Right lobe of liver (tissue), 6 donors: ENCODE measurements around the gene ELAPOR1. TPM values are rescaled to one million over a fixed set of nuclear protein-coding genes. Genes with fewer than 3 reads are reported as not detected.
A peak's percentile ranks its signal among the peaks of the same experiment; 100 is the strongest.

Experiments used
- ATAC-seq, 4 donors: fragments of 200-7000 bp; cut with Tn5 transposase; one replicate each; pipeline ENCODE4 v1.9.1; 2020; ENCODE audit warnings: mild to moderate bottlenecking in 4 of 4, moderate library complexity in 4 of 4
- DNase-seq, 3 donors: peaks; one replicate each; pipeline ENCODE4 v3.0.0-alpha.2; 2020
- H3K27ac ChIP-seq, 3 donors: fragments of 200-600 bp; one replicate each; pipeline ENCODE4 v1.8.0; 2022
- H3K27me3 ChIP-seq, 2 donors: fragments of 200-600 bp; one replicate each; pipeline ENCODE4 v1.8.0; 2022
- H3K36me3 ChIP-seq, 4 donors: fragments of 200-600 bp; sonication (generic) in 1 of 4; one replicate each; pipeline versions ENCODE4 v1.5.1 to v1.8.0; 2017 to 2022; ENCODE audit warnings: control low read depth in 1 of 4
- H3K4me1 ChIP-seq, 4 donors: fragments of 200-600 bp; sonication (generic) in 1 of 4; one replicate each; pipeline versions ENCODE4 v1.5.1 to v1.8.0; 2017 to 2022; ENCODE audit warnings: control low read depth in 1 of 4
- H3K4me3 ChIP-seq, 3 donors: fragments of 200-600 bp; one replicate each; pipeline ENCODE4 v1.8.0; 2022
- H3K9me3 ChIP-seq, 4 donors: fragments of 200-600 bp; sonication (generic) in 1 of 4; one replicate each; pipeline versions ENCODE4 v1.5.1 to v1.8.0; 2017 to 2022; ENCODE audit warnings: control low read depth in 1 of 4
- POLR2A ChIP-seq: fragments of 450-650 bp; IDR thresholded peaks from one replicate; pipeline ENCODE4 v1.6.1; 2017; ENCODE audit warnings: antibody characterized with exemption, mild to moderate bottlenecking
- WGBS: methylation state at CpG from one replicate; pipeline ENCODE4 v1.1.6; 2018; ENCODE audit warnings: low coverage, low lambda C conversion rate; ENCODE audit not compliant: insufficient coverage; ENCODE audit errors: missing lambda C conversion rate; 5-methylcytosine and 5-hydroxymethylcytosine counted together
- intact Hi-C, 2 donors: fragments of 100-400 bp; cut with DNase I; formaldehyde crosslinking; loops; one replicate each; pipeline versions ENCODE4 v1.11.2 to v1.14.1; 2022
- total RNA-seq, 6 experiments: library from RNA; depleted of rRNA in 2 of 6; stranded (reverse); fragments of >200 nt in 2 of 6; fragmentation: NEBNext Ultra II Directional in 3 of 6; extraction: Animal tissue kit (Norgen Biotek cat#: 25700) in 3 of 6; gene quantifications; one replicate each; pipeline versions ENCODE4 v1.1.0 to v1.2.4, GENCODE V29; 2016 to 2023
- TF ChIP-seq, protein P1 (sequence below), 4 donors: fragments of 200-600 bp in 3 of 4; fragments of 450-650 bp in 1 of 4; IDR thresholded peaks; one replicate each; pipeline versions ENCODE4 v1.5.1 to v1.8.0; 2016 to 2022; ENCODE audit warnings: antibody characterized with exemption in 4 of 4, mild to moderate bottlenecking in 2 of 4
- donor health status: DM: no; HTN: yes; CAD: no.
- donor health status: DM: no; HTN: no; CAD: no.
- donor health status: DM: no; HTN: no; CAD: no.
- donor health status: DM: no; HTN: yes; CAD: no.
- donor health status: DM: no; HTN: yes; CAD: no.

ELAPOR1 gene
- total RNA-seq, 6 experiments from 2014 or later = 0.16 to 1.2 (median 0.22) TPM

DNA sequence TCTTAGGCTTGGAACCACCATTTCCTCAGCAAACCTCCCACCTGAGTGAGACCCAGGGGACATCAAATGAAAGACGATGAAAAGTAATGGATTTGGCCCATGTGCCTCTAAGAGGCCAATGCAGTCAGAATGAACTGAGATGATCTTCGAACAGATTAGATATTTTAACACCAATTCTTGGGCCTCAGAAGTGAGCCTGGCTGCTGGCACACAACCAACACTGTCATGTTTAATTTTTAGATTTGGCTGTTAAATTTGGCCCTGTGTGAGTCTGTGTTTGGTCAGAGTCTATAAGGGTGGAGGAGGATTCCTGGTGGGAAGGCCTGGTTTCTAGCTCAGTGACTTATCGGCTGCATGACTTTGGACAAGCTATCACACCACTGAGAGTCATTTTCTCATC lies 45.4 kb downstream of the ELAPOR1 start:
- DNase-seq (no peak), ATAC-seq (no peak)
- Histone ChIP-seq H3K27me3 (no peaks in the 10 kb centered on the region), H3K27ac (no peak overlapping the region), H3K9me3 (no peaks in the 10 kb centered on the region), H3K4me3 (no peak overlapping the region), H3K4me1 (no peaks in the 10 kb centered on the region), H3K36me3 (no peaks in the 10 kb centered on the region)
- intact Hi-C loops = no loop called here
- TF ChIP-seq POLR2A = no peak
- TF ChIP-seq, protein P1, sequence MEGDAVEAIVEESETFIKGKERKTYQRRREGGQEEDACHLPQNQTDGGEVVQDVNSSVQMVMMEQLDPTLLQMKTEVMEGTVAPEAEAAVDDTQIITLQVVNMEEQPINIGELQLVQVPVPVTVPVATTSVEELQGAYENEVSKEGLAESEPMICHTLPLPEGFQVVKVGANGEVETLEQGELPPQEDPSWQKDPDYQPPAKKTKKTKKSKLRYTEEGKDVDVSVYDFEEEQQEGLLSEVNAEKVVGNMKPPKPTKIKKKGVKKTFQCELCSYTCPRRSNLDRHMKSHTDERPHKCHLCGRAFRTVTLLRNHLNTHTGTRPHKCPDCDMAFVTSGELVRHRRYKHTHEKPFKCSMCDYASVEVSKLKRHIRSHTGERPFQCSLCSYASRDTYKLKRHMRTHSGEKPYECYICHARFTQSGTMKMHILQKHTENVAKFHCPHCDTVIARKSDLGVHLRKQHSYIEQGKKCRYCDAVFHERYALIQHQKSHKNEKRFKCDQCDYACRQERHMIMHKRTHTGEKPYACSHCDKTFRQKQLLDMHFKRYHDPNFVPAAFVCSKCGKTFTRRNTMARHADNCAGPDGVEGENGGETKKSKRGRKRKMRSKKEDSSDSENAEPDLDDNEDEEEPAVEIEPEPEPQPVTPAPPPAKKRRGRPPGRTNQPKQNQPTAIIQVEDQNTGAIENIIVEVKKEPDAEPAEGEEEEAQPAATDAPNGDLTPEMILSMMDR (IDR thresholded peaks at IDR 0.05) = no peak
- WGBS = 97% methylated on average over 3 of the region's 3 CpGs

DNA sequence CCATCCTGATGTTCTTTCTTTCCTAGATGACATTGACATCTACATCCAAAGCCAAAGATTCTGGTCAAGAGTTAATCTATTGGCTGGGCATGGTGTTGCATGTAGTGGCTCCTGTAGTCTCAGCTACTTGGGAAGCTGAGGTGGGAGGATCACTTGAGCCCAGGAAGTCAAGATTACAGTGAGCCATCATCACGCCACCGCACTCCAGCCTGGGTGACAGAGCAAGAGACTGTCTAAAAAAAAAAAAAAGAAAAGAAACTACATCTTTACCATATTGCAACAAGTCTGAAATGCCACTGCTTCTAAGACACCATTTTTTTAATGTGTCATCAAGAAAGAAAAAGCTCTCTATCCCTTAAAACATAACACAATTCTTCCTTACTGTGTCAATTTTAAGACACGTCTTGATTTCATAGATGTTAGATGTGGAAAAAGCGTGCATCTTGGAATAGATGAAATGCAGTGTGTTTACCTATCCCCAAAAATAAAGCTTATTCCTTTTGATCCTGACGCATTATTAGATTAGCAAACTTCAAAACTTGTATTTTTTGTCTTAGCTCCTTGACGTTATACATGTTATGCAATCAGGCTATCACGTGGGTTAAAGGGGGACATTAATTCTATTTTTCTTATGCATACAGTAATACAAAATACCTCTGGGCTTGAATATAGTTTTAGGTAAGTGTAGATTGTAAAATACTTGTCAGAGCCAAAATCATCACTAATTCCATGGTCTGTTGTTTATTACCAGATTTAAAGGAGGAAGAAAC lies 46.3 kb downstream of the ELAPOR1 start:
- Histone ChIP-seq H3K36me3 (no peaks in the 10 kb centered on the region), H3K27ac (no peak overlapping the region), H3K9me3 (no peaks in the 10 kb centered on the region), H3K4me1 (no peaks in the 10 kb centered on the region), H3K27me3 (no peaks in the 10 kb centered on the region), H3K4me3 (no peak overlapping the region)
- TF ChIP-seq, protein P1 (IDR thresholded peaks at IDR 0.05) = no peak
- no peak for TF ChIP-seq POLR2A
- intact Hi-C loops = no loop called here
- WGBS = 86% methylated on average over 7 of the region's 7 CpGs
- no peak for ATAC-seq
- no peak for DNase-seq

DNA sequence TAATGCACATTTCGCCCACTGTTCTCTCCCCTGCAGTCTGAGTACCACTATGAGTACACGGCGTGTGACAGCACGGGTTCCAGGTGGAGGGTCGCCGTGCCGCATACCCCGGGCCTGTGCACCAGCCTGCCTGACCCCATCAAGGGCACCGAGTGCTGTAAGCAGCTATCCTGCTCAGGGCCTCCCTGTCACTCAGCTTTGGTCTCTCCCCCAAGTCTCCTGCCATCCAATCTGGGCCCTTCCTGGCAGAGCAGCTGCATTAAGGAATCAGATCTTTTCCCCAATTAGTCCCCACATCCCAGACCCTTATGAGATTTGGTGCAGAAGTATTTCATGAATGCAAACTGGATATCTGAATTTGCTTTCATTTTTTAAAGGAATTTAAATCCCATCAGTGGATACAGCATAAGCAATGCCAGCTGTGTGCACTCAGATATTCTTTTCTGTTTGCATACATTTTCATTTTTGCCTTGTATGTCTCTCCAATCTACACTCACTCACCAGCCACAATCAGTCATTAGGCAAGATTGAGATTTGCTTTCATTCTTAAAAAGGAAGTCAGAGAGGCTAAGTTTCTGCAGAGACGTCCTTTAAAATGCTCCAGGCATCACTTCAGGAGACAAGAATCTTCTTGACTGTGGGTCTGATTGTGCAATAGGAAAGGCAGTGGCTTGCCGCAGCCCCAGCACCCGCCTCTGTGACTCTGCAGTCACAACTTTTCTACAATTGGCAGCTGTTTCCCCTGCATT lies 48.1 kb downstream of the ELAPOR1 start:
- H3K4me1 ChIP-seq = no peaks in the 10 kb centered on the region
- no peaks in the 10 kb centered on the region for H3K9me3 ChIP-seq
- H3K27ac ChIP-seq = peak overlapping the region in 1 of 3 donors; percentile 3
- H3K36me3 ChIP-seq = no peaks in the 10 kb centered on the region
- TF ChIP-seq, protein P1 (IDR thresholded peaks at IDR 0.05) = no peak
- TF ChIP-seq POLR2A = no peak
- WGBS = 21% methylated on average over 4 of the region's 12 CpGs
- H3K27me3 ChIP-seq = no peaks in the 10 kb centered on the region
- ATAC-seq = peak; percentile 72 to 93 (median 84)
- intact Hi-C loops = no loop called here
- no peak overlapping the region for H3K4me3 ChIP-seq
- DNase-seq = peak in 1 of 3 donors; percentile 35

DNA sequence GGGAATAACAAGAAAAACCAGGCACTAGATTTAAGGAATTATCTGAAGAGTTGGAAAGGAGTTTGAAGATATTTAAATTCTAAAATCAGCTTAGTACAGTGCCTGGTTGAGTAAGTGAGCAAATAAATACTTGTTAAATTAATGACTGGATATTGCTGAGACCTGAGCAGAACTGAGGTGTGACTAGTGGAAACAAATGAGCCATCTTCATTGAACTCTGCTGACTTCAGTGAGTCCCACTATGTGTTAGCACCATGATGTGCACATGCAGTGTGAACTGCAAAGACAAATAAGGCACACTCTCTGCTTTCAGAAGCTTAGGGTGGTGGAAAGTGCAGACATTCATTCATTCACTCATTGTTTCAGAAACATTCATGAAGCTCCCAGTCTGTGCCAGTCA lies 48.7 kb downstream of the ELAPOR1 start:
- H3K27ac ChIP-seq = peak overlapping the region in 1 of 3 donors; percentile 3
- TF ChIP-seq, protein P1 (IDR thresholded peaks at IDR 0.05) = no peak
- TF ChIP-seq POLR2A = no peak
- DNase-seq (no peak), ATAC-seq (peak in 1 of 4 donors; percentile 10)
- no peaks in the 10 kb centered on the region for H3K4me1 ChIP-seq
- no peak overlapping the region for H3K4me3 ChIP-seq
- no peaks in the 10 kb centered on the region for H3K9me3 ChIP-seq
- intact Hi-C loops = no loop called here
- no peaks in the 10 kb centered on the region for H3K36me3 ChIP-seq
- H3K27me3 ChIP-seq = no peaks in the 10 kb centered on the region
